HepG2 (cell line): ENCODE measurements around the gene GGTLC1. TPM values are rescaled to one million over a fixed set of nuclear protein-coding genes. Genes with fewer than 3 reads are reported as not detected.

Experiments used
- ATAC-seq: fragments of 200-7000 bp; cut with Tn5 transposase; 3 replicates; pipeline ENCODE4 v1.9.1; 2020; ENCODE audit warnings: mild to moderate bottlenecking, moderate library complexity
- BruUV-seq: library from RNA; stranded (reverse); fragments of 400-500 nt; replicated peaks from 2 replicates; lab custom pipeline; 2021; lab: Mats Ljungman, UMichigan
- CTCF ChIA-PET: fragments of 300-600 bp; formaldehyde crosslinking; extraction: SDS; loops from one replicate; lab custom pipeline; 2021; ENCODE audit warnings: low total read pairs, inconsistent platforms, low intra/inter-chr PET ratio; lab: Yijun Ruan, JAX
- POLR2A ChIA-PET: fragments of 350-600 bp; sonication (Branson Sonifier 250); formaldehyde crosslinking; loops from one replicate; lab custom pipeline; 2020; ENCODE audit warnings: antibody characterized with exemption, inconsistent platforms; lab: Yijun Ruan, JAX
- DNase-seq: peaks from one replicate; pipeline ENCODE4 v3.0.0-alpha.2; 2015; ENCODE audit warnings: low spot score
- FAIRE-seq: peaks from 3 replicates; lab custom pipeline; 2011; peaks lifted over from hg19 to GRCh38; lab: Jason Lieb, UNC
- H2AFZ ChIP-seq: one replicate; pipeline ENCODE4 v1.6.1; 2011; ENCODE audit warnings: low read length, inconsistent platforms
- H3K27ac ChIP-seq: fragments of 300-600 bp; 3 replicates; pipeline ENCODE4 v1.8.0; 2011; ENCODE audit warnings: mixed run types, mild to moderate bottlenecking, mixed read lengths, low read length, inconsistent platforms; ENCODE audit not compliant: insufficient read depth; ENCODE audit errors: extremely low read length
- H3K27me3 ChIP-seq, 2 experiments: fragments of 200-600 bp in 1 of 2; 2 replicates in 1 of 2; 3 replicates in 1 of 2; pipeline versions ENCODE4 v1.6.0 to v1.8.0; 2011; ENCODE audit warnings: low read length in 2 of 2, mild to moderate bottlenecking in 2 of 2, moderate library complexity in 2 of 2, inconsistent platforms in 1 of 2; ENCODE audit not compliant: insufficient read depth in 2 of 2, control insufficient read depth in 1 of 2
- H3K36me3 ChIP-seq, 2 experiments: fragments of 200-600 bp in 1 of 2; replicated peaks in 1 of 2; 2 replicates in 1 of 2; 3 replicates in 1 of 2; pipeline versions ENCODE4 v1.5.1 to v1.8.0; 2011; ENCODE audit warnings: low read length in 2 of 2, inconsistent platforms in 1 of 2; ENCODE audit not compliant: insufficient read depth in 2 of 2, control insufficient read depth in 1 of 2
- H3K4me1 ChIP-seq: 2 replicates; pipeline ENCODE4 v1.5.1; 2012; ENCODE audit warnings: low read length, inconsistent platforms; ENCODE audit not compliant: insufficient read depth
- H3K4me2 ChIP-seq: 2 replicates; pipeline ENCODE4 v1.6.0; 2011; ENCODE audit warnings: low read depth, low read length, inconsistent platforms
- H3K4me3 ChIP-seq, 3 experiments: fragments of 200-600 bp in 1 of 3; sonication (generic), shearing (Covaris generic) in 1 of 3; replicated peaks in 1 of 3; 2 replicates each; pipeline ENCODE4 v1.5.1; 2011 to 2016; ENCODE audit warnings: low read length in 3 of 3, inconsistent platforms in 2 of 3, low read depth in 2 of 3, mild to moderate bottlenecking in 2 of 3, control low read depth in 1 of 3, mixed read lengths in 1 of 3; ENCODE audit not compliant: insufficient read depth in 1 of 3
- H3K79me2 ChIP-seq: one replicate; pipeline ENCODE4 v1.6.1; 2011; ENCODE audit warnings: low read length, inconsistent platforms; ENCODE audit not compliant: insufficient read depth
- H3K9ac ChIP-seq: 2 replicates; pipeline ENCODE4 v1.6.0; 2011; ENCODE audit warnings: mild to moderate bottlenecking, low read depth, low read length, inconsistent platforms; ENCODE audit not compliant: insufficient read depth
- H3K9me3 ChIP-seq: 2 replicates; pipeline ENCODE4 v1.5.1; 2012; ENCODE audit warnings: mild to moderate bottlenecking, low read length
- H4K20me1 ChIP-seq: 2 replicates; pipeline ENCODE4 v1.6.0; 2011; ENCODE audit warnings: inconsistent platforms, mild to moderate bottlenecking, low read length, moderate library complexity; ENCODE audit not compliant: insufficient read depth
- ATAD3A ChIP-seq: sonication (generic); formaldehyde crosslinking; IDR thresholded peaks from 2 replicates; pipeline ENCODE4 v1.4.0; 2020; ENCODE audit warnings: missing genetic modification reagents
- FOXA1 ChIP-seq, 2 experiments: fragments of 450-650 bp in 1 of 2; sonication (generic) in 1 of 2; formaldehyde crosslinking in 1 of 2; IDR thresholded peaks; 2 replicates each; pipeline versions ENCODE4 v1.4.0 to v1.6.1; 2016 to 2020; ENCODE audit warnings: missing genetic modification reagents in 1 of 2
- FOXK2 ChIP-seq: fragments of 450-650 bp; IDR thresholded peaks from 2 replicates; pipeline ENCODE4 v1.6.1; 2016
- GZF1 ChIP-seq: sonication (generic); formaldehyde crosslinking; IDR thresholded peaks from 2 replicates; pipeline ENCODE4 v1.5.1; 2020; ENCODE audit warnings: mild to moderate bottlenecking, missing genetic modification reagents
- KDM2A ChIP-seq: sonication (generic); formaldehyde crosslinking; IDR thresholded peaks from 2 replicates; pipeline ENCODE4 v1.4.0; 2020; ENCODE audit warnings: low read depth, missing genetic modification reagents, borderline replicate concordance
- NFE2L2 ChIP-seq: fragments of 150-350 bp; IDR thresholded peaks from 2 replicates; pipeline ENCODE4 v1.6.1; 2014; ENCODE audit warnings: low read length
- NFKBIZ ChIP-seq: IDR thresholded peaks from 2 replicates; pipeline ENCODE4 v1.6.1; 2018; ENCODE audit warnings: missing genetic modification reagents, missing compliant biosample characterization
- PAWR ChIP-seq: sonication (generic); formaldehyde crosslinking; IDR thresholded peaks from 2 replicates; pipeline ENCODE4 v1.4.0; 2020; ENCODE audit warnings: missing genetic modification reagents, mild to moderate bottlenecking, borderline replicate concordance
- PPARG ChIP-seq: conservative IDR thresholded peaks from 2 replicates; pipeline ENCODE4 v1.6.1; 2016; ENCODE audit warnings: missing biosample characterization, missing genetic modification reagents
- WIZ ChIP-seq: sonication (generic); formaldehyde crosslinking; IDR thresholded peaks from 2 replicates; pipeline ENCODE4 v1.5.1; 2020; ENCODE audit warnings: mild to moderate bottlenecking, missing genetic modification reagents
- ZFAT ChIP-seq: sonication (generic); formaldehyde crosslinking; conservative IDR thresholded peaks from 2 replicates; pipeline ENCODE4 v1.8.1; 2023; ENCODE audit warnings: missing genetic modification reagents, inconsistent platforms
- ZFP90 ChIP-seq: sonication (generic); formaldehyde crosslinking; IDR thresholded peaks from 2 replicates; pipeline ENCODE4 v1.8.0; 2022; ENCODE audit warnings: missing genetic modification reagents, mild to moderate bottlenecking, inconsistent platforms, borderline replicate concordance
- ZNF644 ChIP-seq: IDR thresholded peaks from 2 replicates; pipeline ENCODE4 v1.6.1; 2016; ENCODE audit warnings: low read depth
- ZNF776 ChIP-seq: sonication (generic); formaldehyde crosslinking; IDR thresholded peaks from 2 replicates; pipeline ENCODE4 v1.4.0; 2020; ENCODE audit warnings: mild to moderate bottlenecking, missing genetic modification reagents
- WGBS: methylation state at CpG from one replicate; pipeline ENCODE4 v1.1.6; 2017; ENCODE audit warnings: low lambda C conversion rate; 5-methylcytosine and 5-hydroxymethylcytosine counted together
- in situ Hi-C: cut with HindIII; loops from 2 replicates; pipeline ENCODE4 v1.10.0; 2017; ENCODE audit warnings: low pct_unique_long_range_greater_than_20kb; ENCODE audit not compliant: extremely low pct_ligation_motif_present
- intact Hi-C: fragments of 100-400 bp; cut with micrococcal nuclease; formaldehyde crosslinking; loops from one replicate; pipeline ENCODE4 v1.10.0; 2022; ENCODE audit not compliant: unreplicated experiment
- polyA plus RNA-seq, 8 experiments: library from polyadenylated mRNA; depleted of rRNA in 3 of 8; stranded (reverse) in 7 of 8; unstranded in 1 of 8; fragments of >200 nt; fragmentation: Illumina TruSeq in 4 of 8; extraction: Trizol in 4 of 8; gene quantifications; 2 replicates each; pipeline versions ENCODE4 v1.2.1 to v1.2.3, GENCODE V29; 2011 to 2016; ENCODE audit warnings: low read depth in 4 of 8, missing spikeins in 1 of 8, mixed read lengths in 1 of 8; ENCODE audit not compliant: insufficient read depth in 1 of 8
- total RNA-seq, 5 experiments: library from RNA; depleted of rRNA; stranded (reverse); fragments of >200 nt; fragmentation: Illumina TruSeq; extraction: Trizol; gene quantifications; 2 replicates each; pipeline ENCODE4 v1.2.3, GENCODE V29; 2016; ENCODE audit warnings: low read depth in 1 of 5
- TF ChIP-seq, protein P1 (sequence below): sonication (generic); formaldehyde crosslinking; IDR thresholded peaks from 2 replicates; pipeline ENCODE4 v1.5.0; 2020; ENCODE audit warnings: mild to moderate bottlenecking, missing genetic modification reagents
- TF ChIP-seq, protein P2 (sequence below): sonication (generic); formaldehyde crosslinking; IDR thresholded peaks from 2 replicates; pipeline ENCODE4 v1.9.0; 2021; ENCODE audit warnings: missing genetic modification reagents, mild to moderate bottlenecking, borderline replicate concordance
- TF ChIP-seq, protein P3 (sequence below): sonication (generic); formaldehyde crosslinking; conservative IDR thresholded peaks from 2 replicates; pipeline ENCODE4 v1.8.0; 2022; ENCODE audit warnings: low read depth, missing genetic modification reagents
- TF ChIP-seq, protein P4 (sequence below): sonication (generic); formaldehyde crosslinking; IDR thresholded peaks from 2 replicates; pipeline ENCODE4 v1.4.0; 2020; ENCODE audit warnings: mild to moderate bottlenecking, missing genetic modification reagents

GGTLC1 gene
- total and polyA plus RNA-seq, 2 of the 13 experiments (the other 11 are each of a cell fraction or from before 2014, with no cell fraction given), result not detected

DNA sequence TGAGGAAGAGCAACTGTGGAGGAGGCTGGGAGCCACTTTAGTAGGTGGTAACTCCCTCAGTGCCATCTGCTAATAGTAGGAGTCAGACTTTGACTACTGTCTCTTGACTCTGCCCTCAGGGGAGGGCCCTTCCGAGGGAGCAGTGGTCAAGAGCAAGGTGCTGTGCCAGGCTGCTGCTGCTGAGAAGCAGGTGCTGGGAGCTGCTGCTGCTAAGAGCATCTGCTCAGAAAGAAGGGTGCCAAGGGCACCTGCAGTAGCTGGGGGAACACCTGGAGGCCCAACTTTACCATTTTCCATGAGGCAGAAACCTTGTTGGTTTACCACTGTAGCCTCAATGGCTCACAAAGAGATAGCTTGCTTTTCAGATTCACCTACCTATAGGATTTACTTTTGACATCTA lies 18.5 kb downstream of the GGTLC1 start:
- DNase-seq (no peak), FAIRE-seq (no peak), ATAC-seq (no peak)
- no peaks in the 10 kb centered on the region for H3K27me3 ChIP-seq
- H3K79me2 ChIP-seq, result no peaks in the 10 kb centered on the region
- no peak overlapping the region for H3K9ac ChIP-seq
- POLR2A ChIA-PET, result no interaction called here
- no TSS peak for BruUV-seq
- in situ Hi-C loops, result no loop called here
- intact Hi-C loops, result no loop called here
- no peak overlapping the region for H3K4me3 ChIP-seq
- CTCF ChIA-PET, result no interaction called here
- H3K9me3 ChIP-seq, result peaks cover 10% of the 10 kb centered on the region
- TF ChIP-seq FOXK2, result no peak
- no peak for TF ChIP-seq FOXA1 (IDR thresholded peaks at IDR 0.05)
- TF ChIP-seq FOXA1 (CRISPR knock-in tag; IDR thresholded peaks at IDR 0.05), result no peak
- TF ChIP-seq GZF1 (CRISPR knock-in tag), result no peak
- TF ChIP-seq ATAD3A (CRISPR knock-in tag), result no peak
- TF ChIP-seq NFKBIZ (CRISPR knock-in tag), result no peak
- TF ChIP-seq, protein P1, sequence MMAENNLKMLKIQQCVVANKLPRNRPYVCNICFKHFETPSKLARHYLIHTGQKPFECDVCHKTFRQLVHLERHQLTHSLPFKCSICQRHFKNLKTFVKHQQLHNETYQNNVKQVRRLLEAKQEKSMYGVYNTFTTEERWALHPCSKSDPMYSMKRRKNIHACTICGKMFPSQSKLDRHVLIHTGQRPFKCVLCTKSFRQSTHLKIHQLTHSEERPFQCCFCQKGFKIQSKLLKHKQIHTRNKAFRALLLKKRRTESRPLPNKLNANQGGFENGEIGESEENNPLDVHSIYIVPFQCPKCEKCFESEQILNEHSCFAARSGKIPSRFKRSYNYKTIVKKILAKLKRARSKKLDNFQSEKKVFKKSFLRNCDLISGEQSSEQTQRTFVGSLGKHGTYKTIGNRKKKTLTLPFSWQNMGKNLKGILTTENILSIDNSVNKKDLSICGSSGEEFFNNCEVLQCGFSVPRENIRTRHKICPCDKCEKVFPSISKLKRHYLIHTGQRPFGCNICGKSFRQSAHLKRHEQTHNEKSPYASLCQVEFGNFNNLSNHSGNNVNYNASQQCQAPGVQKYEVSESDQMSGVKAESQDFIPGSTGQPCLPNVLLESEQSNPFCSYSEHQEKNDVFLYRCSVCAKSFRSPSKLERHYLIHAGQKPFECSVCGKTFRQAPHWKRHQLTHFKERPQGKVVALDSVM (CRISPR knock-in tag), result no peak
- no peak for TF ChIP-seq ZFAT
- TF ChIP-seq, protein P2, sequence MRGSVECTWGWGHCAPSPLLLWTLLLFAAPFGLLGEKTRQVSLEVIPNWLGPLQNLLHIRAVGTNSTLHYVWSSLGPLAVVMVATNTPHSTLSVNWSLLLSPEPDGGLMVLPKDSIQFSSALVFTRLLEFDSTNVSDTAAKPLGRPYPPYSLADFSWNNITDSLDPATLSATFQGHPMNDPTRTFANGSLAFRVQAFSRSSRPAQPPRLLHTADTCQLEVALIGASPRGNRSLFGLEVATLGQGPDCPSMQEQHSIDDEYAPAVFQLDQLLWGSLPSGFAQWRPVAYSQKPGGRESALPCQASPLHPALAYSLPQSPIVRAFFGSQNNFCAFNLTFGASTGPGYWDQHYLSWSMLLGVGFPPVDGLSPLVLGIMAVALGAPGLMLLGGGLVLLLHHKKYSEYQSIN (CRISPR knock-in tag), result no peak
- TF ChIP-seq PAWR, result no peak
- no peak for TF ChIP-seq ZNF644 (CRISPR knock-in tag)
- no peak for TF ChIP-seq ZFP90 (CRISPR knock-in tag)
- TF ChIP-seq KDM2A (CRISPR knock-in tag), result no peak
- no peak for TF ChIP-seq NFE2L2
- TF ChIP-seq PPARG, result no peak
- no peak for TF ChIP-seq WIZ (CRISPR knock-in tag)
- TF ChIP-seq, protein P3, sequence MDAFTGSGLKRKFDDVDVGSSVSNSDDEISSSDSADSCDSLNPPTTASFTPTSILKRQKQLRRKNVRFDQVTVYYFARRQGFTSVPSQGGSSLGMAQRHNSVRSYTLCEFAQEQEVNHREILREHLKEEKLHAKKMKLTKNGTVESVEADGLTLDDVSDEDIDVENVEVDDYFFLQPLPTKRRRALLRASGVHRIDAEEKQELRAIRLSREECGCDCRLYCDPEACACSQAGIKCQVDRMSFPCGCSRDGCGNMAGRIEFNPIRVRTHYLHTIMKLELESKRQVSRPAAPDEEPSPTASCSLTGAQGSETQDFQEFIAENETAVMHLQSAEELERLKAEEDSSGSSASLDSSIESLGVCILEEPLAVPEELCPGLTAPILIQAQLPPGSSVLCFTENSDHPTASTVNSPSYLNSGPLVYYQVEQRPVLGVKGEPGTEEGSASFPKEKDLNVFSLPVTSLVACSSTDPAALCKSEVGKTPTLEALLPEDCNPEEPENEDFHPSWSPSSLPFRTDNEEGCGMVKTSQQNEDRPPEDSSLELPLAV (CRISPR knock-in tag), result no peak
- no peak for TF ChIP-seq ZNF776
- TF ChIP-seq, protein P4, sequence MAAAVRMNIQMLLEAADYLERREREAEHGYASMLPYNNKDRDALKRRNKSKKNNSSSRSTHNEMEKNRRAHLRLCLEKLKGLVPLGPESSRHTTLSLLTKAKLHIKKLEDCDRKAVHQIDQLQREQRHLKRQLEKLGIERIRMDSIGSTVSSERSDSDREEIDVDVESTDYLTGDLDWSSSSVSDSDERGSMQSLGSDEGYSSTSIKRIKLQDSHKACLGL (CRISPR knock-in tag), result no peak
- H2AFZ ChIP-seq, result no peak overlapping the region
- H3K27ac ChIP-seq, result no peak overlapping the region
- H3K36me3 ChIP-seq, result no peaks in the 10 kb centered on the region
- no peaks in the 10 kb centered on the region for H4K20me1 ChIP-seq
- H3K4me2 ChIP-seq, result no peak overlapping the region
- H3K4me1 ChIP-seq, result no peaks in the 10 kb centered on the region
- 0% methylated on average over 1 of the region's 1 CpG for WGBS
